Kidney (tissue), 14 donors: Measurements from ENCODE around the gene ADAM10. TPM values are rescaled to one million over a fixed set of nuclear protein-coding genes. Genes with fewer than 3 reads are reported as not detected.

Experiments
- DNase-seq, 5 donors: peaks; one replicate each; pipeline ENCODE4 v3.0.0-alpha.2; 2013 to 2020
- FAIRE-seq: peaks from 2 replicates; lab custom pipeline; 2012; peaks lifted over from hg19 to GRCh38; lab: Jason Lieb, UNC
- H3K27ac ChIP-seq, 2 donors: one replicate each; pipeline ENCODE4 v1.7.0; 2013; ENCODE audit warnings: low read depth in 2 of 2, low read length in 2 of 2, inconsistent platforms in 1 of 2
- H3K27me3 ChIP-seq: one replicate; pipeline ENCODE4 v1.7.1; 2013; ENCODE audit warnings: low read length, inconsistent platforms; ENCODE audit not compliant: control insufficient read depth, insufficient read depth
- H3K36me3 ChIP-seq, 3 donors: one replicate each; pipeline versions ENCODE4 v1.7.0 to v1.7.1; 2013; ENCODE audit warnings: low read length in 3 of 3, control low read depth in 1 of 3, inconsistent platforms in 1 of 3; ENCODE audit not compliant: insufficient read depth in 3 of 3, control insufficient read depth in 2 of 3
- H3K4me1 ChIP-seq, 3 donors: one replicate each; pipeline versions ENCODE4 v1.7.0 to v1.7.1; 2013; ENCODE audit warnings: low read length in 3 of 3, inconsistent platforms in 1 of 3, low read depth in 1 of 3; ENCODE audit not compliant: control insufficient read depth in 2 of 3, insufficient read depth in 2 of 3
- H3K4me3 ChIP-seq, 3 donors: one replicate each; pipeline versions ENCODE4 v1.7.0 to v1.8.1; 2013; ENCODE audit warnings: low read length in 3 of 3, control low read depth in 1 of 3, inconsistent platforms in 1 of 3
- H3K9ac ChIP-seq, 3 donors: one replicate each; pipeline versions ENCODE4 v1.7.0 to v1.7.1; 2013; ENCODE audit warnings: low read length in 3 of 3, control low read depth in 1 of 3, inconsistent platforms in 1 of 3
- H3K9me3 ChIP-seq, 3 donors: one replicate each; pipeline versions ENCODE4 v1.7.0 to v1.7.1; 2013; ENCODE audit warnings: low read length in 3 of 3, control low read depth in 1 of 3, inconsistent platforms in 1 of 3; ENCODE audit not compliant: control insufficient read depth in 2 of 3, insufficient read depth in 1 of 3
- CTCF ChIP-seq: IDR thresholded peaks from 3 replicates; pipeline ENCODE4 v1.5.1; 2012; ENCODE audit warnings: mild to moderate bottlenecking, moderate library complexity, borderline replicate concordance; ENCODE audit not compliant: insufficient read depth; ENCODE audit errors: extremely low read depth
- intact Hi-C: fragments of 100-400 bp; cut with DNase I; formaldehyde crosslinking; loops from one replicate; pipeline ENCODE4 v1.11.1; 2022
- polyA plus RNA-seq: library from polyadenylated mRNA; stranded (reverse); fragments of 350-450 nt; fragmentation: Illumina TruSeq; extraction: RNeasy Lipid Tissue Mini Kit (QIAGEN cat#74804); gene quantifications from one replicate; pipeline ENCODE4 v1.2.3, GENCODE V29; 2014; ENCODE audit warnings: low read depth, low replicate concordance; ENCODE audit not compliant: insufficient read depth
- total RNA-seq: library from RNA; stranded (reverse); fragmentation: NEBNext Ultra II Directional; extraction: Animal tissue kit (Norgen Biotek cat#: 25700); gene quantifications from one replicate; pipeline ENCODE4 v1.2.1, GENCODE V29; 2021
- donor health status: control.
- donor health status: control.
- donor health status: control.
- donor health status: control.
- donor health status: control.
- donor health status: DM: yes; HTN: yes; CAD: no.
- donor health status: Normal renal cell carcinoma (clear cell type).

ADAM10 gene
- total and polyA plus RNA-seq, 2 donors from 2014 or later, result 19.5 to 235 TPM

- FAIRE-seq, result no peak
- H3K4me3 ChIP-seq, result no peak overlapping the region
- intact Hi-C loops, result no loop called here
- H3K27ac ChIP-seq, result no peak overlapping the region
- H3K4me1 ChIP-seq, result no peaks in the 10 kb centered on the region
- H3K36me3 ChIP-seq, result peaks cover 3 to 11% (median 5%) of the 10 kb centered on the region in 3 donors
- H3K27me3 ChIP-seq, result no peaks in the 10 kb centered on the region
- TF ChIP-seq CTCF, result no peak
- H3K9me3 ChIP-seq, result no peaks in the 10 kb centered on the region
- DNase-seq, result no peak
- no peak overlapping the region for H3K9ac ChIP-seq
Measured at GRCh38 chr15:58639992-58640391, 109.5 kb downstream of the ADAM10 start.

GRCh38 chr15:58639002-58639756 lies 110.3 kb downstream of the ADAM10 start:
- Histone ChIP-seq H3K27me3 (no peaks in the 10 kb centered on the region), H3K4me3 (no peak overlapping the region), H3K4me1 (no peaks in the 10 kb centered on the region), H3K36me3 (peaks cover 3 to 11% (median 5%) of the 10 kb centered on the region in 3 donors), H3K27ac (no peak overlapping the region), H3K9ac (no peak overlapping the region), H3K9me3 (no peaks in the 10 kb centered on the region)
- intact Hi-C loops, result no loop called here
- no peak for DNase-seq
- peak; percentile 15 for FAIRE-seq
- TF ChIP-seq CTCF, result no peak

GRCh38 chr15:58632789-58633188 lies 116.7 kb downstream of the ADAM10 start:
- no peak for DNase-seq
- Histone ChIP-seq H3K27ac (no peak overlapping the region), H3K36me3 (peaks cover 0 to 5% (median 0%) of the 10 kb centered on the region in 3 donors), H3K27me3 (no peaks in the 10 kb centered on the region), H3K4me1 (peaks cover under 1 to 7% (median 4%) of the 10 kb centered on the region in 3 donors), H3K9ac (no peak overlapping the region), H3K4me3 (no peak overlapping the region), H3K9me3 (no peaks in the 10 kb centered on the region)
- no peak for FAIRE-seq
- no peak for TF ChIP-seq CTCF
- intact Hi-C loops, result no loop called here
